Measurements from ENCODE around the gene RPUSD1. TPM values are rescaled to one million over a fixed set of nuclear protein-coding genes. Genes with fewer than 3 reads are reported as not detected.

RPUSD1 gene
- total RNA-seq, 1 donor from 2014 or later, result 26.8 TPM

DNA sequence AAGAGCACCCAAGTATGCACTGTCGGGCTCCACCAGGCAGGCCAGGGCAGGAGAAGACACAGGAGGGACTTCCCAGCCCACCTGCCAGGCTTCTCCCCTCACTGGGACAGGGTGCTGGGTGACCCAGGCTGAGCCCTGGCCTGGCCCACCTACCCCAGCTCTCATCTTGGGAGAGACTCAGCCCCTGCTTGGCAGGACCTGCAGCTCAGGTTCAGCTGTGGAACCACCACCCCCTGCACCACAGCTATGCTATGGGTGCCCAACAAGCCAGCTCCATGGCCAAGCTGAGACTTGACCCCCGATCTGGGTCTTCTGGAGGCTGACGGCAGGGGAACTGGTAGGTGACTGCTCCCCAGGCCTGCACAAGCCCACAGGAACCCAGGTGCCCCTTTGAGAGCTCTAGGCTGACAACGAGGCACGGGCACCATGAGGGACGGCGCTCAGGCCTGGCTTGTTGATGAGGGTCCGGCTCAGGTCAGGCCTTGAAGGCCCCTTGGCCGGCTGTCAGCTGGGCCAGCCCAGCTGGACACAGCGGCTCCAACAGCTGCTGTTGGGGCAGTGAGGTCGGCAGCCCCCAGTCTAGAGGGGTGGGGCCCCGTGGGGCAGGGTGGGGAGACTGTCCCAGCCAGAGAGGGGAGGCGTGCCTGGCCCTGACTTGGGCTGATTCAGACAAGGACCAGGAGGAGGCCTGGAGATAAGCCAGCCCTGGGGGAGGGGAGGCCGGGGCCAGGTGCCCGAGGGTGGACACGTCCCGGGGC lies 4.6 kb downstream of the RPUSD1 start:
- DNase-seq (ENCODE audit: low spot score, unreplicated experiment), result no peak
- Mint-ChIP-seq H3K36me3 (ENCODE audit: insufficient read depth) (peaks cover 2% of the 10 kb centered on the region), H3K27ac (no peak overlapping the region), H3K4me1 (ENCODE audit: low read depth) (no peaks in the 10 kb centered on the region), H3K4me3 (ENCODE audit: low read depth) (no peak overlapping the region), H3K9me3 (ENCODE audit: low read depth) (no peaks in the 10 kb centered on the region), H3K27me3 (peaks cover 6% of the 10 kb centered on the region)
- TF ChIP-seq, protein P1, sequence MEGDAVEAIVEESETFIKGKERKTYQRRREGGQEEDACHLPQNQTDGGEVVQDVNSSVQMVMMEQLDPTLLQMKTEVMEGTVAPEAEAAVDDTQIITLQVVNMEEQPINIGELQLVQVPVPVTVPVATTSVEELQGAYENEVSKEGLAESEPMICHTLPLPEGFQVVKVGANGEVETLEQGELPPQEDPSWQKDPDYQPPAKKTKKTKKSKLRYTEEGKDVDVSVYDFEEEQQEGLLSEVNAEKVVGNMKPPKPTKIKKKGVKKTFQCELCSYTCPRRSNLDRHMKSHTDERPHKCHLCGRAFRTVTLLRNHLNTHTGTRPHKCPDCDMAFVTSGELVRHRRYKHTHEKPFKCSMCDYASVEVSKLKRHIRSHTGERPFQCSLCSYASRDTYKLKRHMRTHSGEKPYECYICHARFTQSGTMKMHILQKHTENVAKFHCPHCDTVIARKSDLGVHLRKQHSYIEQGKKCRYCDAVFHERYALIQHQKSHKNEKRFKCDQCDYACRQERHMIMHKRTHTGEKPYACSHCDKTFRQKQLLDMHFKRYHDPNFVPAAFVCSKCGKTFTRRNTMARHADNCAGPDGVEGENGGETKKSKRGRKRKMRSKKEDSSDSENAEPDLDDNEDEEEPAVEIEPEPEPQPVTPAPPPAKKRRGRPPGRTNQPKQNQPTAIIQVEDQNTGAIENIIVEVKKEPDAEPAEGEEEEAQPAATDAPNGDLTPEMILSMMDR (IDR thresholded peaks at IDR 0.05; ENCODE audit: unreplicated experiment), result no peak

DNA sequence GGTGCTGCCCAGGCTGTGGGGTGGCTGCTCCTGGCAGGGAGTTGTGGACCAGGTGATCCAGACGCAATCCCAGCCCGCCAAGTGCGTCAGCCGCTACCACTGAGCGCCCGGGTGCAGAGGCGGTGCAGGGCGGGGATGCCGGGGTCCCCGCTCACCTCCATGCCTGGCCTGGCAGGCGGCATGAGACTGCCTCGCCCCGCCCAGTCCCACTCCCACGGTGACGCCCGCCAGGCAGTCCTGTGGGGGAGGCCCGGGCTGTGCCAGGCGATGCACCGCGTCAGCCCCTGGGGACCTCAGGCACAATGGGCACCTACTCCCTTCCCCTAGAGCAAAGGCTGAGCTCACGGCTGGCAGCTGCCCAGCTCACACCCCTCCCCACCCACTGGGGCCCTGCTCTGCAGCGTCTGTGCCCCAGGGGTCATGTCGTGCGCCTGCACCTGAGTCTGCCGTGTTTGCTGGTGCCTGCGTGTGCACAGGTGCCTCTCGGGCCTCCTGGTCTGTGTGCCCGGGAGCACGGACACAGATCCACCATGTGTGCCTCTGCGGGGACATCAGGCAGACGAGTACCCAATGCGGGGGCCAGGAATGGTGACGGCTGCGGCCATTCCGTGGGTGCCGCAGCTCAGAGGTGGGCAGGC lies 5.3 kb downstream of the RPUSD1 start:
- no peak overlapping the region for H3K4me3 Mint-ChIP-seq (ENCODE audit: low read depth)

GRCh38 chr16:782258-782657 lies 5.9 kb downstream of the RPUSD1 start:
- H3K9me3 Mint-ChIP-seq (ENCODE audit: low read depth), result no peaks in the 10 kb centered on the region
- H3K27ac Mint-ChIP-seq, result no peak overlapping the region
- no peak for DNase-seq (ENCODE audit: low spot score, unreplicated experiment)
- peaks cover 11% of the 10 kb centered on the region for H3K27me3 Mint-ChIP-seq
- peaks cover 2% of the 10 kb centered on the region for H3K36me3 Mint-ChIP-seq (ENCODE audit: insufficient read depth)
- H3K4me1 Mint-ChIP-seq (ENCODE audit: low read depth), result no peaks in the 10 kb centered on the region
- H3K4me3 Mint-ChIP-seq (ENCODE audit: low read depth), result no peak overlapping the region
- TF ChIP-seq, protein P1 (IDR thresholded peaks at IDR 0.05; ENCODE audit: unreplicated experiment), result no peak

More for the DNA sequence above, 5.3 kb downstream of the RPUSD1 start:
- H3K27ac Mint-ChIP-seq, result no peak overlapping the region
- H3K27me3 Mint-ChIP-seq, result peaks cover 7% of the 10 kb centered on the region
- peaks cover 2% of the 10 kb centered on the region for H3K36me3 Mint-ChIP-seq (ENCODE audit: insufficient read depth)
- no peaks in the 10 kb centered on the region for H3K9me3 Mint-ChIP-seq (ENCODE audit: low read depth)
- TF ChIP-seq, protein P1 (IDR thresholded peaks at IDR 0.05; ENCODE audit: unreplicated experiment), result no peak
- no peak for DNase-seq (ENCODE audit: low spot score, unreplicated experiment)
- H3K4me1 Mint-ChIP-seq (ENCODE audit: low read depth), result no peaks in the 10 kb centered on the region

- H3K4me3 Mint-ChIP-seq (ENCODE audit: low read depth), result no peak overlapping the region
- H3K36me3 Mint-ChIP-seq (ENCODE audit: insufficient read depth), result peaks cover 2% of the 10 kb centered on the region
- no peak for DNase-seq (ENCODE audit: low spot score, unreplicated experiment)
- no peaks in the 10 kb centered on the region for H3K4me1 Mint-ChIP-seq (ENCODE audit: low read depth)
- H3K9me3 Mint-ChIP-seq (ENCODE audit: low read depth), result no peaks in the 10 kb centered on the region
- TF ChIP-seq, protein P1 (IDR thresholded peaks at IDR 0.05; ENCODE audit: unreplicated experiment), result no peak
- H3K27me3 Mint-ChIP-seq, result peaks cover 11% of the 10 kb centered on the region
- H3K27ac Mint-ChIP-seq, result no peak overlapping the region
Observed at GRCh38 chr16:781346-782010, 6.7 kb downstream of the RPUSD1 start.

DNA sequence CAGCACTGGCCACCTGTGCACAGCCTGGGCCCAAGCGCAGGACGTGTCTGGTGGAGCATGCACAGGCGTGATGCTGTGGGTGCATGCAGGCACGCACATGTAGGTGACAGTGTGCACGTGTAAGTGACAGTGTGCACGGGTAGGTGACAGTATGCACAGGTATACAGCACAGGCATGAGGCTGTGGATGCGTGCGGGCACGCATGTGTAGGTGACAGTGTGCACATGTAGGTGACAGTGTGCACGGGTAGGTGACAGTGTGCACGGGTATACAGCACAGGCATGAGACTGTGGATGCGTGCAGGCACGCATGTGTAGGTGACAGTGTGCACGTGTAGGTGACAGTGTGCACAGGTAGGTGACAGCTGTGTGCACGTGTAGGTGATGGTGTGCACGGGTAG lies 7.9 kb downstream of the RPUSD1 start:
- TF ChIP-seq, protein P1 (IDR thresholded peaks at IDR 0.05; ENCODE audit: unreplicated experiment), result no peak
- Mint-ChIP-seq H3K36me3 (ENCODE audit: insufficient read depth) (peaks cover 2% of the 10 kb centered on the region), H3K27ac (no peak overlapping the region), H3K9me3 (ENCODE audit: low read depth) (no peaks in the 10 kb centered on the region), H3K4me1 (ENCODE audit: low read depth) (no peaks in the 10 kb centered on the region), H3K27me3 (peaks cover 11% of the 10 kb centered on the region), H3K4me3 (ENCODE audit: low read depth) (no peak overlapping the region)
- DNase-seq (ENCODE audit: low spot score, unreplicated experiment), result no peak

Measured in progenitor cell of endocrine pancreas (in vitro differentiated cells).